Measurements from ENCODE around the gene PCBD1.

DNA sequence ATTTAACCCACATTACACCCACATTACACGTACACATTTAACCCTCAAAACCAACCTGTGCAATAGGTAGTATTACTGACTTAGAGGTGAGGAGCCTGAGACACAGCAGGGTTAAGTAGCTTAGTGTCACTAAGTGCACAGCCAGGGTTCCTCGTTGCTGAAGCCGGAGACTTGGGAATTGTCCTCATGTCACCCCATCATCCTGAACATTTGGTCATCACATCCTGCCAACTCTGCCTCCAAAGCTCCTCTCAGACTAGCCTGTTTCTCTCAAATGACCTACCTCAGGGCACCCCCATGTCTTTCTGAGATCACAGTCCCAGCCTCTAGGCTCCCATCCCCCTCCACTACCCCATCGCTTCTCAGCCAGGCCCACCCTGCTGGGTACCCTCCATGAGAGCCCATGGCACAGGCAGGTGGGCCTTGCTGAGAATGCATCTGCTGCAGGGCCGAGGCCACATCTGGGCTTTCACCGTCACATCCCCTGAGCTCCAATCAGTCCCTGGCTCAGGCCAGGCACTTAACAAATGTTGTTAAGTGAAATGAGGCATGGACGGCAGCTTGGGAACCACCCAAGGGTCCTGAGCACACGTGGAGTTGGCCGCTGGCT, 21.1 kb upstream of the PCBD1 start:
- no peak for TF ChIP-seq CTCF (IDR thresholded peaks at IDR 0.05 in 4 of 5, conservative IDR thresholded peaks at IDR 0.05 in 1 of 5)
- no peak for TF ChIP-seq POLR2A (IDR thresholded peaks at IDR 0.05)

Data from gastrocnemius medialis (tissue), 4 donors.